Ectodermal cell (in vitro differentiated cells): ENCODE measurements around the gene PRDM16.

ENCODE experiments used
- H3K27ac ChIP-seq: 2 replicates; pipeline ENCODE4 v1.7.0; 2013; ENCODE audit warnings: mild to moderate bottlenecking, low read depth, low read length; ENCODE audit not compliant: insufficient read depth, poor library complexity, severe bottlenecking
- H3K27me3 ChIP-seq: 2 replicates; pipeline ENCODE4 v1.7.0; 2013; ENCODE audit warnings: mild to moderate bottlenecking, low read length; ENCODE audit not compliant: insufficient read depth, control insufficient read depth, poor library complexity, severe bottlenecking
- H3K36me3 ChIP-seq: one replicate; pipeline ENCODE4 v1.7.0; 2013; ENCODE audit warnings: low read length; ENCODE audit not compliant: control insufficient read depth, insufficient read depth
- H3K4me1 ChIP-seq: one replicate; pipeline ENCODE4 v1.7.0; 2013; ENCODE audit warnings: low read length; ENCODE audit not compliant: control insufficient read depth, insufficient read depth
- H3K4me3 ChIP-seq: 2 replicates; pipeline ENCODE4 v1.7.0; 2013; ENCODE audit warnings: low read depth, low read length, control low read depth; ENCODE audit not compliant: insufficient read depth
- H3K9me3 ChIP-seq: 2 replicates; pipeline ENCODE4 v1.7.0; 2013; ENCODE audit warnings: mild to moderate bottlenecking, low read length, moderate library complexity; ENCODE audit not compliant: control insufficient read depth
- WGBS, 2 experiments: methylation state at CpG; one replicate each; pipeline ENCODE4 v1.1.7; 2013; ENCODE audit warnings: missing lambda C conversion rate in 2 of 2; 5-methylcytosine and 5-hydroxymethylcytosine counted together

PRDM16 gene

DNA sequence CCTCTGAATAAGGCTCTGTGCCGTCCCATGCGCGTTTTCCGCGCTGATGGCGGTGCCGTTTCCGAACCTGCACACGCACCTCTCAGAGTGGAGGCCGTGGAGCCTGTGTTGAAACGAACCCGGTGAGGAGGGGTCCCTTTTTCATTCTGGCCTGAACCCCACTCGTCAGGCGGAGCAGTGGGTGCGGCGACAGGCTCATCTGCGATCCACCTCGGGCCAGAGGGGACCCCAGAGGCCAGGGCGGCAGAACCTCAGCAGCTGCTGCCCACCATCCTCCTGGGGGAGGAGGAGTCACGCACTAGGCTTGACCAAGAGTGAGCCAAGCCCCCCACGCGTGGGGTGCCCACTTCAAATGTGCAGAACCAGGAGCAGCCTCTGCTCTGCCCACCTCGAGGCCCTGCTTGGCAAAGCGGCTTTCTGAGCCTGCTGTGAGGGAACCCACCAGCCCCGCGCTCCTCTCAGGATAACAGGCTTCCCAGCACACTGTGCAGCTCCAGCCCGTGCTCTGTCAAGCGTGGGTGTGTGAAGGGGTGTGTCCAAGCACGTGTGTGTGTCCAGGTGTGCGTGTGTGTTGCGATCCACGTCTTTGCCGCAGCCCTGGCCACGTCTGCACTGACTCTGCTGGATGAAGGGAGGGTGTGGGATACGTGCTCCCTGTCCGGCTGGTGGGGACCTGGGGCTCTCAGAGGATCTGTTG, 6.8 kb downstream of the PRDM16 start:
- Histone ChIP-seq H3K9me3 (no peaks in the 10 kb centered on the region), H3K36me3 (no peaks in the 10 kb centered on the region), H3K27me3 (peaks cover 60% of the 10 kb centered on the region), H3K4me1 (peaks cover 36% of the 10 kb centered on the region), H3K4me3 (no peak overlapping the region), H3K27ac (no peak overlapping the region)
- WGBS, 2 experiments: 94 to 95% methylated on average over 36 of the region's 36 CpGs

DNA sequence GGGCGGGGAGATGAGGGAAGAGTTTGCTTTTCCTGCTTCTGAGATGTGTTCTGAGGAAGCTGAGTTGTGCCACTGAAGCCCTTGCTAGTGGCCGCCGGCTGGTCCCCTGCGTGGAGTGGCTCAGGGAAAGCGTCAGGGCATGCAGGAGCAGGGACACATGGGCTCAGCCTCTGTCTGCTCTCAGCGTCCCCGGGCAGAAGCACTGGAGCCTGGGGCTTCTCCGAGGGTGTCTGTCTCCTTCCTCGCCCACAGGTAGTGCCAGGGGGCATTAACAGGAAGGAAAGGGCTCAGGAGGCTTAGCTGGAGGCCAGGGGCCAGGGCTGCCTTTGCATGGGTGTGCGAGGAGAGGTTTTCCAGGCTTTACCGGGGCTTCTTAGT, 7.3 kb downstream of the PRDM16 start:
- no peaks in the 10 kb centered on the region for H3K9me3 ChIP-seq
- H3K4me1 ChIP-seq: peaks cover 31% of the 10 kb centered on the region
- WGBS, 2 experiments: 88 to 89% methylated on average over 11 of the region's 11 CpGs
- H3K27me3 ChIP-seq: peaks cover 54% of the 10 kb centered on the region
- no peak overlapping the region for H3K27ac ChIP-seq
- no peaks in the 10 kb centered on the region for H3K36me3 ChIP-seq
- no peak overlapping the region for H3K4me3 ChIP-seq

DNA sequence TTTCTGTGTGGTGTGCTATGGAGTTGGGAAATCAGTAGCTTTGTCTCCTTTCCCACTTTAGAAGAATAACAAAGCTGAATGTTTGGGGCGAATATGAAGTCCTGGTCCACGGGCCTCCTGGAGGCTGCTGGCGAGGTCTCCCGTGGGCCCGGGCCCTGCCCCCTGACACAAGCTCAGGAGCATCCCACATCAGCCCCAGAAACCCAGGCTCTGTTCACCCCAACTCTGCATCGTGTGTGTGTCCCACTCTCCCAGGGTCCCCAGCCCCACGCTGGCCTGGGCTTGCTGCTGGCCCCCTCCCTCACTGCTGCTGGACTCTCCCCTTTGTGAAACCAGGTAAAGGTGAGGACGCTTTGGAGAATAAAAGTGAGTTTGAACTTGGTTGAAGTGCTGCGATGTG, 8.1 kb downstream of the PRDM16 start:
- Histone ChIP-seq H3K27ac (no peak overlapping the region), H3K4me1 (peaks cover 29% of the 10 kb centered on the region), H3K27me3 (peaks cover 47% of the 10 kb centered on the region), H3K36me3 (no peaks in the 10 kb centered on the region), H3K4me3 (no peak overlapping the region), H3K9me3 (no peaks in the 10 kb centered on the region)
- WGBS, 2 experiments: 89 to 92% methylated on average over 9 of the region's 9 CpGs

DNA sequence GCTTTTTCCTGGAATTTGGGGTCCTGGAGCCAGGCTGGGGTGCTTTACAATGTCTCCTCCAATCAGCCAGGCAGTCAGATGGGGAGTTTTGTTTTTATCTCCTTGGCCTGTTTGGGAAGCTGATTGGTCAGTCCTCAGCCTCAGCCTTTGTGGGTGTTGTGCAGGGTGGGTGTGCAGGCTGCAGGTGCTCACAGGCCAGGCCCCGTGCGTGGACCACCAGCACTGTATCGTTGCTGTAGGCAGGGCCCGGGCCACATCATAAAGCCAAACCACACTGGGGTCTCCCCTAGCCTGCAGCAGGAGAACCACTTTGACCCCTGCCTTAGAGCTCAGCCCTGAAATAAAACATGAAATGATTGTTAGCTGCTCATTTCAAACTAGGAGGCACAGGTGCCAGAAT, 8.6 kb downstream of the PRDM16 start:
- no peak overlapping the region for H3K4me3 ChIP-seq
- H3K27ac ChIP-seq: no peak overlapping the region
- H3K4me1 ChIP-seq: peaks cover 28% of the 10 kb centered on the region
- peaks cover 42% of the 10 kb centered on the region for H3K27me3 ChIP-seq
- no peaks in the 10 kb centered on the region for H3K36me3 ChIP-seq
- 87 to 97% methylated on average over 4 of the region's 4 CpGs for WGBS, 2 experiments
- no peaks in the 10 kb centered on the region for H3K9me3 ChIP-seq

DNA sequence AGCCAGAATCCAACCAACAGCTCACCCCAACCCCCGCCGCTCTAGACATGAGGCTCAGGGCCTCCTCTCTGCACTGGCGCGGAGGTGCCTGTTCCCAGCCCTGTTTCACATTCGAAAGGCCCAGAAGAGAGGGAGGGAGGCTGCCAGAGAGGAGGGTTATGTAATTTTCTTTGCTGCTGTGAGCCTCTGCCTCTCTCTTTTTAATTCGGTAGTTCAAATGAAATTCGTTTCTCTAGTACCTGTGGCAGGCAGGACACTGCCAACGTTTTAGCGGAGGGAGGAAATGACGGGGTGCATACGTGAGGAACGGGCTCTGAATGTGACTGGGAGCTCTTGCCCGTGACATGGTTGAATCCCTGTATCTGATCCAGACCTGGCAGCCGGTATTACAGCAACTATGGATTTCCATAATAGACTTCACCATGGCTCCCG, 9.4 kb downstream of the PRDM16 start:
- WGBS, 2 experiments: 87 to 92% methylated on average over 15 of the region's 15 CpGs
- peaks cover 33% of the 10 kb centered on the region for H3K27me3 ChIP-seq

DNA sequence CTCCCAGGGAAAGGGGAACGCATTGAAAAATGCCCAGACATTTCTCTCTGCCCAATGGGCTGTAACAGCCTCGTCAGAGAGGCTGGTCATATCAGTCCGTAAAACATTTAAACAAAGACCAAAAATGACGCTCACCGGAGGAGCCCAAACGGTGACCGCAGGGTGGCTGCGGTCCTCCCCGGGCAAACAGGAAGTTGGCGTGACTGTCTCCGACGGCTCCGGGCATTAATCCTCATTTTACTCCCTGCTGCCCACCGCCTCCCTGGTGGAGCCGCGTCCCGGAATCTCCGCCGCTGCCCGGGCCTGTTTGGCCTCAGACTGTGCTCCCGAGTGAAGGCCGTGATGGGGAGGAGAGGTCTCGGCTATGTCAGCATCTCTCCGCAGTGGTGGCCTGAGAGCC, 9.9 kb downstream of the PRDM16 start:
- H3K4me3 ChIP-seq: no peak overlapping the region
- 93 to 94% methylated on average over 24 of the region's 24 CpGs for WGBS, 2 experiments
- no peak overlapping the region for H3K27ac ChIP-seq
- H3K36me3 ChIP-seq: no peaks in the 10 kb centered on the region
- H3K27me3 ChIP-seq: peaks cover 29% of the 10 kb centered on the region
- H3K4me1 ChIP-seq: peaks cover 19% of the 10 kb centered on the region
- no peaks in the 10 kb centered on the region for H3K9me3 ChIP-seq

More for the DNA sequence above, 9.4 kb downstream of the PRDM16 start:
- Histone ChIP-seq H3K9me3 (no peaks in the 10 kb centered on the region), H3K36me3 (no peaks in the 10 kb centered on the region), H3K4me1 (peaks cover 19% of the 10 kb centered on the region), H3K27ac (no peak overlapping the region), H3K4me3 (no peak overlapping the region)

DNA sequence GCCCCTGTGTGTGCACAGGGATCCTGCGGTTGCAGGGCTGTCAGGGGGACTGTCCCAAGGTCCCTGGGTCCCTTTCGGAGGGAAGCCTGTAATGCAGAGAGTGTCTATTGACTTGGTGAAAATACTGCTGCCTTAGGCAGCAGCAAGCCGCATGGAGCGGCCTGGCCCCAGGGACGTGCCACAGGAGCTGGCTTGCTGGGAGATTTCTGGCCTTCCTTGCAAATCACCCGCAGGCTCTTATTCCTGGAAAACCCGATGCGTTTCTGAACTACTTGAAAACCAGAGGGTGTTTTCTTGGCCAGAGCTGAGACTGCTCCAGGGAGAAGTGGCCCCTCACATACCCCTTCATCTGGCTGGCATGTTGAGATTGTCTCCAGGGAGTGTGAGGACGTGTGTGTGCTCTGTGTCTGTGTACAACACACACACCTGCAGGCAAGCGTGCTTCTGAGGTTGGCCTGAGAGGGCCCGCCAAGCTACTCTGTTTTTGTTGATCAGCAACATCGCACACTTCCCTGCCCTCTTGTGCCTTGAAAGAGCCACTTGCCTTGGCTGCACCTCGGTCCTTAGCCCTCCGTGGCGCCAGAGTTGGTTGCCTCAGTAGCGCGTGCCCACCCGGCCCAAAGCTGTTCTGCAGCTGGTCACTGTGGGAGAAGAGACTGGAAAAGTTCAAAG, 10.5 kb downstream of the PRDM16 start:
- H3K4me3 ChIP-seq: no peak overlapping the region
- WGBS, 2 experiments: 90 to 92% methylated on average over 18 of the region's 18 CpGs
- no peaks in the 10 kb centered on the region for H3K9me3 ChIP-seq
- peaks cover 23% of the 10 kb centered on the region for H3K27me3 ChIP-seq
- H3K36me3 ChIP-seq: no peaks in the 10 kb centered on the region
- H3K4me1 ChIP-seq: peaks cover 17% of the 10 kb centered on the region
- no peak overlapping the region for H3K27ac ChIP-seq

DNA sequence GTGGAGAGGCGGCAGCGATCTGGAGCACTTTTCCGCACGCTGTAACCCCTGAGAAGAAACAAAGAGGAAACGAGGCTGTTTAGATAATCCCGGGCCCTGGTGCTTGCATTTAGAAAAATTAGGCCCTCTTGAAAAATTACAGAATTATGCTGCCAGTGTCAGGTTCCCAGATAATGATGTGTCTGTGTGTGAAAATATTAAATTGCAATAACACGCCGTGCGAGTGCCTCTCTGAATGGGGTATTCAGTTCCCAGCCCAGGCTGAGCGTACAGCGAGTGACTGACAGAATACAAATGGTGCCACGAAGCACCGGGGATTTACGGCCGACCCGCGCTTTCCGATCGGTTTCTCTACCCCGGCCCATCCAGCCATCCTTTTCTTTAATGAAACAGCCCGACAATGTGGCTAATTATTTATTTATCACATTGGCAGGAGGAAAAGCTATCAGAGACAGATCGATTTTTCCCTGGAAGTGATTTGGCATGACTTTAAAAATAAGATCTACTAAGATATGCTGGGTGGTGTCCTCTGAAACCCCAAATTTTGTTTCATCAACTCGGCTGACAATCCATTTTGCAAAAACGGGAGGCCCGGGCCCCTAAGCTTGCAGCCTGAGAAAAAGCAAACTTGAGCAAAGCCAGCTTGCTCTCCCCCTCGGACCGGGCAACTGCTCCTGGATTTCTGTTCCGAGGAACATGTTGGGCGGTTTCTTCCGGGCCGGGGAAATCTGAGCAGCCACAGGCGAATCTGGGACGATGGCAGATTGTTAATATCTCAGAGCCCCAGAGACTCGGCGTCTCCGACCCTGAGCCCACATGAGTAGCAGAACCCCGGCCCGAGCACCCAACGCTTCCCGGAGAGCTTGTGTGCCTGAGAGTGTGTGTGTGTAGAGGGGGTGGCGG, 11.3 kb downstream of the PRDM16 start:
- Histone ChIP-seq H3K9me3 (no peaks in the 10 kb centered on the region), H3K36me3 (no peaks in the 10 kb centered on the region), H3K4me1 (peaks cover 17% of the 10 kb centered on the region), H3K4me3 (no peak overlapping the region), H3K27me3 (peaks cover 15% of the 10 kb centered on the region), H3K27ac (no peak overlapping the region)
- 95% methylated on average over 41 of the region's 41 CpGs for WGBS, 2 experiments

DNA sequence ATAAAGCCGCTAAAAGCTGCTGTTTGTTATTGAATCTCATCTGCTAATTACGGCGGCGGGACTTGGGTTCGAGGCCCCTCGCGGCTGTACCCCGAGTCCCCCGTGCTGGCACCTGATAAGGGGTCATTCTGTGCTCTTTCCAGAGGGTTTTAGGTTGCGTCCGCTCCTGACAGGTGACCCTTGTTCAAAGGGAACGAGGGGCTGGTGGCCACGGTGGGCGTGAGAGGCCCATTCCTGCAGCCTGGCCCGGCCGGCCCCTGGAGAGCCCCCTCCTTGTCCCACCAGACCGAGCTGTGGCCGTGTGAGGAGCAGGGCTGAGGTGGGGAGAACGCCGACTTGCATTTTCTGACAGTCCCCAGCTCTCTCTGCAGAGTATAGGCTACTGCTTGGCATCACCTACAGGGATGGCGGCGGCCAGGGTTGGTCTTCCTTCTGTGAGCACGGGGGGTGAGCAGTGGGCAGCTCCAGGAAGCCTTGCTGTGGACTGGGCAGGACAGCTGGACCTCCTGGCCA, 12.2 kb downstream of the PRDM16 start:
- 94% methylated on average over 23 of the region's 23 CpGs for WGBS, 2 experiments
- peaks cover 6% of the 10 kb centered on the region for H3K27me3 ChIP-seq

DNA sequence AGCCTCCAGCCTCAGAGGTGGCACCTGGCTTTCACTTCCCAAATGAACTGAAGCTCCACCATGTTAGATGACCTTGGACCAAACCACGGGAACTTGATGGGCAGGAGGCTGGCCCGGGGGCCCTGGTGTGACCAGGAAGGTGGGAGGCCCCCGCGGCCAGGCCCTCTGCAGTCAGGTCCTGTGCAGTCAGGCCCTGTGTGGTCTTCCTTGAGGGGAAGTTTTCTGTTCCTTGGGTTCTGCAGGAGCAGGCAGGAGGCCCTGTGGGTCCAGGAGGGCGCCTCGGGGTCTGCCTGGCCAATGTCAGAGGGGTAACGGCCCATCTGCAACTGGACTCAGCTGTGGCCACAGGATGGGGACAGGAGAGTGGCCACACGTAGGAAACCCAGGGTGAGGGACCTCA, 13.0 kb downstream of the PRDM16 start:
- H3K9me3 ChIP-seq: no peaks in the 10 kb centered on the region
- no peak overlapping the region for H3K4me3 ChIP-seq
- WGBS, 2 experiments: 93 to 97% methylated on average over 8 of the region's 8 CpGs
- H3K4me1 ChIP-seq: peaks cover 17% of the 10 kb centered on the region
- no peaks in the 10 kb centered on the region for H3K27me3 ChIP-seq
- no peak overlapping the region for H3K27ac ChIP-seq
- no peaks in the 10 kb centered on the region for H3K36me3 ChIP-seq

More for the DNA sequence above, 12.2 kb downstream of the PRDM16 start:
- Histone ChIP-seq H3K27ac (no peak overlapping the region), H3K36me3 (no peaks in the 10 kb centered on the region), H3K9me3 (no peaks in the 10 kb centered on the region), H3K4me1 (peaks cover 17% of the 10 kb centered on the region), H3K4me3 (no peak overlapping the region)
